ENCODE measurements around the gene REG3G. TPM values are rescaled to one million over a fixed set of nuclear protein-coding genes. Genes with fewer than 3 reads are reported as not detected.

Gene REG3G
- not detected in 2 replicates for total RNA-seq

GRCh38 chr2:79025421-79025820, at the start of gene REG3G:
REG3G (plus strand) TSS chr2:79025702; CDS start chr2:79026094, 392 bp downstream.

Other genes with a start within 250 kb of the REG3G start
- not detected in 2 replicates for gene REG1B, start 62.3 kb downstream of the REG3G start, total RNA-seq
- not detected in 2 replicates for gene REG1A, start 94.8 kb downstream of the REG3G start, total RNA-seq
- gene REG3A, start 134.1 kb downstream of the REG3G start, total RNA-seq, result not detected in 2 replicates

Measured in vein endothelial cell (primary cell).